Measurements from ENCODE around the gene IQSEC1. TPM values are rescaled to one million over a fixed set of nuclear protein-coding genes. Genes with fewer than 3 reads are reported as not detected.

Gene IQSEC1
- total and polyA plus RNA-seq, 9 of the 15 experiments (the other 6 are each of a cell fraction or from before 2014, with no cell fraction given): 0.56 to 39.0 (median 6.8) TPM

GRCh38 chr3:13081603-13082360 is 8.6 kb upstream of the IQSEC1 start (continued):
- TF ChIP-seq ZBTB49 (CRISPR knock-in tag; IDR thresholded peaks at IDR 0.05; ENCODE audit: borderline replicate concordance) (no peak), NCOA1 (IDR thresholded peaks at IDR 0.05; ENCODE audit: low read depth) (no peak), TCF3 (CRISPR knock-in tag; IDR thresholded peaks at IDR 0.05) (peak; percentile 87), RB1 (IDR thresholded peaks at IDR 0.05; ENCODE audit: low read depth) (no peak), CREBBP (IDR thresholded peaks at IDR 0.05; ENCODE audit: low read depth, low read length) (no peak), PRMT5 (CRISPR knock-in tag; IDR thresholded peaks at IDR 0.05) (no peak), XRCC4 (IDR thresholded peaks at IDR 0.05; ENCODE audit: extremely low read depth, insufficient read depth, insufficient read length) (no peak), NEUROD1 (IDR thresholded peaks at IDR 0.05; ENCODE audit: borderline replicate concordance, low read depth, low read length, partially characterized antibody) (no peak), KLF16 (IDR thresholded peaks at IDR 0.05) (0 out of 2 replicates have a peak, but pooled peaks have one; percentile 30), TAL1 (IDR thresholded peaks at IDR 0.05) (peak; percentile 83), ZNF253 (CRISPR knock-in tag; conservative IDR thresholded peaks at IDR 0.05) (no peak), ZNF408 (CRISPR knock-in tag; IDR thresholded peaks at IDR 0.05; ENCODE audit: low read depth) (no peak), ZSCAN29 (IDR thresholded peaks at IDR 0.05) (no peak), ATF7 (IDR thresholded peaks at IDR 0.05) (peak; percentile 41; the same call in 1 of the 2 replicates), DPF2 (IDR thresholded peaks at IDR 0.05) (0 out of 2 replicates have a peak, but pooled peaks have one; percentile 14), ZNF609 (CRISPR knock-in tag; IDR thresholded peaks at IDR 0.05; ENCODE audit: borderline replicate concordance) (0 out of 2 replicates have a peak, but pooled peaks have one; percentile 60), CBX3 (IDR thresholded peaks at IDR 0.05; ENCODE audit: borderline replicate concordance in 1 of 2, low read length in 2 of 2) (no peak), PYGO2 (tag; IDR thresholded peaks at IDR 0.05) (no peak), SAFB2 (IDR thresholded peaks at IDR 0.05; ENCODE audit: borderline replicate concordance, low read depth, low read length, severe bottlenecking) (no peak), MTA2 (IDR thresholded peaks at IDR 0.05; ENCODE audit: low read depth) (peak; percentile 53; the same call in 1 of the 2 replicates)
